Naive B cell (primary cell): Measurements from ENCODE around the gene TSGA10IP. TPM values are rescaled to one million over a fixed set of nuclear protein-coding genes. Genes with fewer than 3 reads are reported as not detected.
A peak's percentile ranks its signal among the peaks of the same experiment; 100 is the strongest.

Experiments used
- ATAC-seq, 2 donors: fragments of 150-1000 bp; cut with Tn5 transposase; 2 replicates each; pipeline ENCODE4 v1.10.0; 2021; ENCODE audit warnings: low read depth in 2 of 2, mild to moderate bottlenecking in 2 of 2, moderate library complexity in 2 of 2
- DNase-seq: peaks from one replicate; pipeline ENCODE4 v3.0.0; 2022
- H3K27ac Mint-ChIP-seq, 6 donors: one replicate each; pipeline ENCODE4 v1.8.0; 2020 to 2022; ENCODE audit warnings: mild to moderate bottlenecking in 6 of 6, mixed read lengths in 6 of 6, moderate library complexity in 5 of 6, inconsistent platforms in 2 of 6
- H3K27me3 Mint-ChIP-seq, 3 donors: one replicate each; pipeline ENCODE4 v1.8.0; 2021 to 2022; ENCODE audit warnings: mixed read lengths in 3 of 3, mild to moderate bottlenecking in 1 of 3
- H3K36me3 Mint-ChIP-seq, 2 donors: one replicate each; pipeline ENCODE4 v1.8.0; 2020 to 2022; ENCODE audit warnings: mixed read lengths in 2 of 2, inconsistent platforms in 1 of 2, mild to moderate bottlenecking in 1 of 2
- H3K4me1 Mint-ChIP-seq, 3 donors: one replicate each; pipeline ENCODE4 v1.8.0; 2020 to 2022; ENCODE audit warnings: mixed read lengths in 3 of 3, inconsistent platforms in 1 of 3, mild to moderate bottlenecking in 1 of 3, moderate library complexity in 1 of 3
- H3K4me3 Mint-ChIP-seq, 8 donors: one replicate each; pipeline ENCODE4 v1.8.0; 2020 to 2022; ENCODE audit warnings: mild to moderate bottlenecking in 8 of 8, mixed read lengths in 8 of 8, moderate library complexity in 8 of 8, inconsistent platforms in 2 of 8
- H3K9me3 Mint-ChIP-seq, 7 donors: one replicate each; pipeline ENCODE4 v1.8.0; 2020 to 2022; ENCODE audit warnings: mixed read lengths in 7 of 7, mild to moderate bottlenecking in 5 of 7, inconsistent platforms in 2 of 7, moderate library complexity in 1 of 7
- polyA plus RNA-seq, 6 donors: library from polyadenylated mRNA; unstranded; fragments of 300-500 nt; fragmentation: Illumina TruSeq; gene quantifications; one replicate each; pipeline ENCODE4 v1.2.3, GENCODE V29; 2021; ENCODE audit warnings: low read depth in 6 of 6

The TSGA10IP gene
- polyA plus RNA-seq, 6 donors from 2014 or later: not detected

- H3K4me3 Mint-ChIP-seq: peak overlapping the region in 7 of 8 donors; percentile 85 to 98 (median 92)
- H3K27me3 Mint-ChIP-seq: no peaks in the 10 kb centered on the region
- no peaks in the 10 kb centered on the region for H3K36me3 Mint-ChIP-seq
- DNase-seq (no peak), ATAC-seq (no peak)
- peaks cover 21 to 40% (median 40%) of the 10 kb centered on the region in 3 donors for H3K4me1 Mint-ChIP-seq
- H3K9me3 Mint-ChIP-seq: no peaks in the 10 kb centered on the region
- no peak overlapping the region for H3K27ac Mint-ChIP-seq
These were observed 24.2 kb upstream of the TSGA10IP start for GRCh38 chr11:65921033-65921555.

- H3K9me3 Mint-ChIP-seq: no peaks in the 10 kb centered on the region
- peaks cover 14 to 35% (median 34%) of the 10 kb centered on the region in 3 donors for H3K4me1 Mint-ChIP-seq
- H3K27me3 Mint-ChIP-seq: no peaks in the 10 kb centered on the region
- H3K36me3 Mint-ChIP-seq: no peaks in the 10 kb centered on the region
- H3K4me3 Mint-ChIP-seq: peak overlapping the region in 4 of 8 donors; percentile 49 to 72 (median 68)
- ATAC-seq (no peak), DNase-seq (no peak)
- H3K27ac Mint-ChIP-seq: peak overlapping the region in 2 of 6 donors; percentile 28 to 44
These were observed 23.4 kb upstream of the TSGA10IP start for GRCh38 chr11:65921876-65922275.

- DNase-seq (no peak), ATAC-seq (no peak)
- Mint-ChIP-seq H3K36me3 (no peaks in the 10 kb centered on the region), H3K27me3 (no peaks in the 10 kb centered on the region), H3K4me1 (peaks cover 14 to 37% (median 34%) of the 10 kb centered on the region in 3 donors), H3K9me3 (no peaks in the 10 kb centered on the region), H3K4me3 (peak overlapping the region in 5 of 8 donors; percentile 37 to 72 (median 49)), H3K27ac (peak overlapping the region in 2 of 6 donors; percentile 28 to 72)
These were observed 22.7 kb upstream of the TSGA10IP start for GRCh38 chr11:65922565-65922964.

GRCh38 chr11:65925397-65925796, 19.9 kb upstream of the TSGA10IP start:
- H3K27ac Mint-ChIP-seq: peak overlapping the region in 1 of 6 donors; percentile 74
- H3K4me3 Mint-ChIP-seq: peak overlapping the region in 1 of 8 donors; percentile 41
- ATAC-seq: no peak
- H3K27me3 Mint-ChIP-seq: no peaks in the 10 kb centered on the region
- DNase-seq: no peak
- H3K9me3 Mint-ChIP-seq: no peaks in the 10 kb centered on the region
- H3K36me3 Mint-ChIP-seq: no peaks in the 10 kb centered on the region
- H3K4me1 Mint-ChIP-seq: peaks cover 23 to 43% (median 42%) of the 10 kb centered on the region in 3 donors

- no peaks in the 10 kb centered on the region for H3K36me3 Mint-ChIP-seq
- ATAC-seq (peak; percentile 97 to 98), DNase-seq (peak; percentile 78)
- no peaks in the 10 kb centered on the region for H3K27me3 Mint-ChIP-seq
- no peaks in the 10 kb centered on the region for H3K9me3 Mint-ChIP-seq
- peak overlapping the region; percentile 49 to 91 (median 80) for H3K4me3 Mint-ChIP-seq
- H3K27ac Mint-ChIP-seq: peak overlapping the region; percentile 72 to 96 (median 92)
- peaks cover 22 to 30% (median 24%) of the 10 kb centered on the region in 3 donors for H3K4me1 Mint-ChIP-seq
These were observed 17.3 kb upstream of the TSGA10IP start for GRCh38 chr11:65927904-65928397.

GRCh38 chr11:65928667-65929066, 16.6 kb upstream of the TSGA10IP start:
- no peaks in the 10 kb centered on the region for H3K36me3 Mint-ChIP-seq
- DNase-seq (no peak), ATAC-seq (no peak)
- H3K9me3 Mint-ChIP-seq: no peaks in the 10 kb centered on the region
- H3K4me3 Mint-ChIP-seq: peak overlapping the region in 7 of 8 donors; percentile 23 to 91 (median 80)
- H3K27ac Mint-ChIP-seq: peak overlapping the region in 5 of 6 donors; percentile 67 to 96 (median 90)
- no peaks in the 10 kb centered on the region for H3K27me3 Mint-ChIP-seq
- peaks cover 22 to 30% (median 24%) of the 10 kb centered on the region in 3 donors for H3K4me1 Mint-ChIP-seq

- H3K27me3 Mint-ChIP-seq: no peaks in the 10 kb centered on the region
- H3K4me3 Mint-ChIP-seq: no peak overlapping the region
- H3K4me1 Mint-ChIP-seq: peaks cover 21 to 23% (median 22%) of the 10 kb centered on the region in 3 donors
- no peaks in the 10 kb centered on the region for H3K9me3 Mint-ChIP-seq
- ATAC-seq (no peak), DNase-seq (no peak)
- no peak overlapping the region for H3K27ac Mint-ChIP-seq
- no peaks in the 10 kb centered on the region for H3K36me3 Mint-ChIP-seq
These were observed 13.3 kb upstream of the TSGA10IP start for GRCh38 chr11:65931773-65932557.

GRCh38 chr11:65932558-65932919, 12.7 kb upstream of the TSGA10IP start:
- Mint-ChIP-seq H3K36me3 (no peaks in the 10 kb centered on the region), H3K27ac (no peak overlapping the region), H3K4me3 (no peak overlapping the region), H3K27me3 (peaks cover 0 to 5% (median 0%) of the 10 kb centered on the region in 3 donors), H3K9me3 (no peaks in the 10 kb centered on the region), H3K4me1 (peaks cover 16 to 17% (median 17%) of the 10 kb centered on the region in 3 donors)
- DNase-seq: no peak
- ATAC-seq: no peak

GRCh38 chr11:65934014-65934413, 11.3 kb upstream of the TSGA10IP start:
- Mint-ChIP-seq H3K9me3 (no peaks in the 10 kb centered on the region), H3K36me3 (no peaks in the 10 kb centered on the region), H3K27me3 (peaks cover 0 to 8% (median 0%) of the 10 kb centered on the region in 3 donors), H3K4me3 (no peak overlapping the region), H3K27ac (no peak overlapping the region), H3K4me1 (peaks cover 2 to 3% (median 3%) of the 10 kb centered on the region in 3 donors)
- ATAC-seq: no peak
- no peak for DNase-seq

- DNase-seq: no peak
- H3K36me3 Mint-ChIP-seq: no peaks in the 10 kb centered on the region
- peaks cover 7 to 18% (median 9%) of the 10 kb centered on the region in 3 donors for H3K4me1 Mint-ChIP-seq
- H3K9me3 Mint-ChIP-seq: no peaks in the 10 kb centered on the region
- ATAC-seq: no peak
- peaks cover 0 to 8% (median 0%) of the 10 kb centered on the region in 3 donors for H3K27me3 Mint-ChIP-seq
- no peak overlapping the region for H3K27ac Mint-ChIP-seq
- H3K4me3 Mint-ChIP-seq: no peak overlapping the region
These were observed 7.5 kb upstream of the TSGA10IP start for GRCh38 chr11:65937766-65938165.

- peak overlapping the region in 1 of 8 donors; percentile 11 for H3K4me3 Mint-ChIP-seq
- H3K36me3 Mint-ChIP-seq: no peaks in the 10 kb centered on the region
- no peak for ATAC-seq
- no peak for DNase-seq
- peak overlapping the region in 3 of 6 donors; percentile 27 to 57 (median 29) for H3K27ac Mint-ChIP-seq
- H3K9me3 Mint-ChIP-seq: no peaks in the 10 kb centered on the region
- peaks cover 0 to 8% (median 0%) of the 10 kb centered on the region in 3 donors for H3K27me3 Mint-ChIP-seq
- peaks cover 7 to 18% (median 9%) of the 10 kb centered on the region in 3 donors for H3K4me1 Mint-ChIP-seq
These were observed 3.5 kb upstream of the TSGA10IP start for GRCh38 chr11:65941720-65942310.

- Mint-ChIP-seq H3K27me3 (peaks cover 0 to 8% (median 0%) of the 10 kb centered on the region in 3 donors), H3K36me3 (no peaks in the 10 kb centered on the region), H3K27ac (no peak overlapping the region), H3K9me3 (no peaks in the 10 kb centered on the region), H3K4me1 (peaks cover 7 to 18% (median 9%) of the 10 kb centered on the region in 3 donors), H3K4me3 (no peak overlapping the region)
- no peak for ATAC-seq
- DNase-seq: no peak
These were observed 2.7 kb upstream of the TSGA10IP start for GRCh38 chr11:65942531-65942930.

- Mint-ChIP-seq H3K27ac (no peak overlapping the region), H3K9me3 (no peaks in the 10 kb centered on the region), H3K36me3 (no peaks in the 10 kb centered on the region), H3K4me1 (peaks cover 7 to 18% (median 9%) of the 10 kb centered on the region in 3 donors), H3K27me3 (peaks cover 0 to 15% (median 0%) of the 10 kb centered on the region in 3 donors), H3K4me3 (no peak overlapping the region)
- no peak for ATAC-seq
- DNase-seq: no peak
These were observed 1.1 kb upstream of the TSGA10IP start for GRCh38 chr11:65944191-65944590.
